GM12872 (cell line): Measurements from ENCODE around the gene CCDC172.

Experiments used
- TF ChIP-seq, protein P1 (sequence below): IDR thresholded peaks from 3 replicates; pipeline ENCODE4 v1.5.1; 2011; ENCODE audit warnings: low read depth, mild to moderate bottlenecking, low read length, moderate library complexity; ENCODE audit not compliant: insufficient read depth

Gene CCDC172

DNA sequence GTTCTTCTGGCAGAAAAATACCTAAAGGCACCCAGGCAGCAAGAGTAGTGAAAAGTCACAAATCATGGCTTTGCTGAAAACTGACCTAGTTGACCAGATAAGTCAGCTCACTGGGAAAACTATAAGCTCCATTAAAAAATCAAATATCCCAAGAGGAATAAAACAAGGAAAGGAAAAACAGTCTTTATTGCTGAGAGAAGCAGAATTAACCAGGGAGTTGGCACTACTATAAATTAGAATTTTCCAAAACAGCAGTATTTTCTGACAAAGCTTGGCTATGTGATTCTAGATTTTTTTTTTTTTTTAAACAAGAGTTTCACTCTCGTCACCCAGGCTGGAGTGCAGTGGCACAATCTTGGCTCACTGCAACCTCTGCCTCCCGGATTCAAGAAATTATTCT lies 12.6 kb downstream of the CCDC172 start:
- TF ChIP-seq, protein P1, sequence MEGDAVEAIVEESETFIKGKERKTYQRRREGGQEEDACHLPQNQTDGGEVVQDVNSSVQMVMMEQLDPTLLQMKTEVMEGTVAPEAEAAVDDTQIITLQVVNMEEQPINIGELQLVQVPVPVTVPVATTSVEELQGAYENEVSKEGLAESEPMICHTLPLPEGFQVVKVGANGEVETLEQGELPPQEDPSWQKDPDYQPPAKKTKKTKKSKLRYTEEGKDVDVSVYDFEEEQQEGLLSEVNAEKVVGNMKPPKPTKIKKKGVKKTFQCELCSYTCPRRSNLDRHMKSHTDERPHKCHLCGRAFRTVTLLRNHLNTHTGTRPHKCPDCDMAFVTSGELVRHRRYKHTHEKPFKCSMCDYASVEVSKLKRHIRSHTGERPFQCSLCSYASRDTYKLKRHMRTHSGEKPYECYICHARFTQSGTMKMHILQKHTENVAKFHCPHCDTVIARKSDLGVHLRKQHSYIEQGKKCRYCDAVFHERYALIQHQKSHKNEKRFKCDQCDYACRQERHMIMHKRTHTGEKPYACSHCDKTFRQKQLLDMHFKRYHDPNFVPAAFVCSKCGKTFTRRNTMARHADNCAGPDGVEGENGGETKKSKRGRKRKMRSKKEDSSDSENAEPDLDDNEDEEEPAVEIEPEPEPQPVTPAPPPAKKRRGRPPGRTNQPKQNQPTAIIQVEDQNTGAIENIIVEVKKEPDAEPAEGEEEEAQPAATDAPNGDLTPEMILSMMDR, result no peak

DNA sequence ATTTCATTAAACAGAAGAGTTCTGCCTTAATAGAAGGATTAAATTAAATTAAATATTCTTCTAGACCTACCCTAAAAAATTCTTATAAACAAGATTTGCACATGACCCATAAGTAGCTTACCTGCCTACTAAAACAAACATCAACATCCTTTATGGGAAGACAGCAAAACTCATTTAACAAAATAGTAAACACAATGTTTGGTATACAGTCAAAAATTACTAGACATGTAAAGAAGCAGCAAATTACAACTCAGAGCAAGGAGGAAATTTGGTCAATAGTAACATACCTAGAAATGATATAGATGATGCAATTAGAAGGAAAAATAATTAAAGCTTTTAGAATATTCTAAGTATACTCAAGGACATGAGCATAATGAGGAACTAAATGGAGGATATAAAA lies 27.9 kb downstream of the CCDC172 start:
- TF ChIP-seq, protein P1, result no peak

DNA sequence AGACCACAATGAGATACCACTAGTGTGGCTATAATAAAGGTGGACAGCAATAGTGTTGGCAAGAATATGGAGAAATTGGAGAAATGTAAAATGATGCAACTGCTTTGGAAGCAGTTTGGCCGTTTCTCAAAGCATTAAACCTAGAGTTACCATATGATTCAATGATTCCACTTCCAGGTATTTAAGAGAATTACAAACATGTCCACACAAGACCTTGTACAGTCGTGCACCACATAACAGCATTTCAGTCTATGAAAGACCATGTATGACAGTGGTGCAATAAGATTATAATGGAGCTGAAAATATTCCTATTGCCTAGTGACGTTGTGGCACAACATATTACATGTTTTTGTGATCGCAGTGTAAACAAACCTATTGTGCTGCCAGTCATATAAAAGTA lies 29.6 kb downstream of the CCDC172 start:
- TF ChIP-seq, protein P1, result no peak

DNA sequence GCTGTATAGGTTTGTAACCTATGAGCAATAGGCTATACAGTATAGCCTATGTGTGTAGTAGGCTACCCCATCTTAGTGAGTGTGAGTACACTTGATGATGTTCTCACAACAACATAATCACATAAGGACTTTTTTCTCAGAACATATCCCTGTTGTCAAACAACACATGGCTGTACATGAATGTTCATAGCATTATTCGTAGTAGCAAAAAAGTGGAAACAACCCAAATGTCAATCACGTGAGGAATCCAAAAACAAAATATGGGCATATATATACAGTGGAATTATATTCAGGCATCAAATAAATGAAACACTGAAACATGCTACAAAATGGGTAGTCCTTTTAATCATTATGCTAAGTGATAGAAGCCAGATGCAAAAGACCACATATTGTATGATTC lies 31.1 kb downstream of the CCDC172 start:
- TF ChIP-seq, protein P1, result no peak

DNA sequence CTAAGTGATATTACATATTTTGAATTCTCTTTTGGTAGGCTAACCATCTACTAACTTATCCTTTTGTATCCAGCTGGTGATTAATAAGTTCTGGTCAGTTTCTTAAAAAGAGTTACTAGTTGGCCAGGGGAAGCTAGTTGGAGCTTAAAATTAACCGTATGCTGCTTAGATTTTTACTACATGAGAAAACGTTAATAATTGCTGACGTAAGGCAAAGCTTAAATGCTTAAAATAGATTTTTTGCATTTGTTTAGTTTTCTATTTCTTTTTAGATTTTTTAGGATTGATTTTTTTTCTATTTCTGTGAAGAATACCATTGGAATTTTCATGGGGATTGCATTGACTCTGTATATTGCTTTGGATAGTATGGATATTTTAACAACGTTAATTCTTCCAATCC lies 32.6 kb downstream of the CCDC172 start:
- TF ChIP-seq, protein P1, result no peak

DNA sequence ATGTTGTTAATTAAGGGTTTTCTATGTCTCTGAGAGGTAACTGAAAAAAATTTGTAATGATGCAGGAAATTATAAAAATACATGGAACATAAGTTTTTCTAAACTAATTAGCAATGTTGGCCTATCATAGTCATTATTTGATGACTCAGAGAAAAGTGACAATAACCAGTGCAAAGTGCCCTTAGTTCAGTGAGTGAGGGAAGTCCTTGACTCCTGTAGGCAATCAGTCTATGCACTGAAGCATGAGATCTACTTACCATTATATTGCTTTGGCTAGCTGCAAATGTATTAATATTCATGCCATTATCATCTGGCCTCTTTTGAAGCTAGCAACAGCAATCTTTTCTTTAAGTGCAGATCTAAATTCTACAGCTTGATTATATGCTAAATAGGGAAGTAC lies 40.6 kb downstream of the CCDC172 start:
- TF ChIP-seq, protein P1, result no peak

DNA sequence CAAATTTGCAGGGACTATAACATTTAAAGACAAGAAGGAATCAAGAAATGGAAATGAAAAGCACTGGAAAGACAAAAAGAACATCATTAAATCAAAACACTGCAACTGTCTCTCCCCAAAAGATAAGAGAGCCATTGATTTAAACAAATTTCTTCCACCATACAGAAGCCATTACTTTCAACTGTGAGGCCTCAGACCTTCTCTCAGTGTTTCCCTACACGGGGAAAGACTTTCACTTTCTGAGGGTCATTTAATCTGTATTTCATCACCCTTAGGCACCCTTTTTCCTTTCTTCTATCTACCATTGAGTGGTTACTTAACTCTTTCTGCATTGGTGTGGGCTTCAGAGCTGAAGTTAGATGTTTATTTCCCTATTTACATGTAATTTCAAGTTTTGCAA lies 47.5 kb downstream of the CCDC172 start:
- TF ChIP-seq, protein P1, result no peak

DNA sequence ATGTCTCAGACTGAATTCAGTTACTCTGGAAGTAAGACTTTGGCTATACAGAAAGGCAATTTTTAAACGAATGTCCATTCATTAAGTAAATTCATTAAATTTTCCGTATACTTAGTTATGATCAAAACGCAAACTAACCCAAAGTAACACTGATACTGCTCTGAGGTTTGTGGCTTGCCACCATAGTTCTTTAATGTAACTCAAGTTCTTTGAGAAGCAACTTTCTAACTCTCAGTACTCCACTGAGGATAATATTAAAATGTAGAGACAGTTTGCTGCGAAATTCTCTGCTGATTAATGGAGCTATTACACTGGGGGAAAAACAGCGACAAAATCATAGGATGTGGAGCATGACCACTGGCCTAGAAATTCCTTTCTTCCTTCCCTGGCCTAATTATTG lies 58.0 kb downstream of the CCDC172 start:
- TF ChIP-seq, protein P1, result no peak
